GM21381 (cell line): ENCODE measurements around the gene MAML3.

Experiments used
- ATAC-seq: cut with Tn5 transposase; IDR thresholded peaks from one replicate; pipeline ENCODE4 v1.9.1; 2021; ENCODE audit warnings: mild to moderate bottlenecking, moderate library complexity; ENCODE audit not compliant: unreplicated experiment

MAML3 gene

GRCh38 chr4:139798456-139798855 is 355.5 kb downstream of the MAML3 start:
- no peak for ATAC-seq

GRCh38 chr4:139797287-139797686 is 356.7 kb downstream of the MAML3 start:
- ATAC-seq, result no peak

- no peak for ATAC-seq
These were observed 358.3 kb downstream of the MAML3 start for GRCh38 chr4:139795527-139796314.

GRCh38 chr4:139794158-139794954 is 359.6 kb downstream of the MAML3 start:
- no peak for ATAC-seq

GRCh38 chr4:139791681-139792080 is 362.3 kb downstream of the MAML3 start:
- ATAC-seq, result no peak

GRCh38 chr4:139790291-139790690 is 363.7 kb downstream of the MAML3 start:
- no peak for ATAC-seq

- ATAC-seq, result no peak
These were observed 364.8 kb downstream of the MAML3 start for GRCh38 chr4:139789096-139789654.

- no peak for ATAC-seq
These were observed 367.3 kb downstream of the MAML3 start for GRCh38 chr4:139786494-139787354.

- no peak for ATAC-seq
These were observed 368.6 kb downstream of the MAML3 start for GRCh38 chr4:139785356-139785755.

GRCh38 chr4:139783741-139784484 is 370.1 kb downstream of the MAML3 start:
- no peak for ATAC-seq

GRCh38 chr4:139782926-139783522 is 371.0 kb downstream of the MAML3 start:
- no peak for ATAC-seq

GRCh38 chr4:139781066-139781465 is 372.9 kb downstream of the MAML3 start:
- ATAC-seq, result no peak

- ATAC-seq, result no peak
These were observed 374.3 kb downstream of the MAML3 start for GRCh38 chr4:139779691-139780090.

- no peak for ATAC-seq
These were observed 376.2 kb downstream of the MAML3 start for GRCh38 chr4:139777757-139778156.

- ATAC-seq, result no peak
These were observed 377.7 kb downstream of the MAML3 start for GRCh38 chr4:139776235-139776634.

- no peak for ATAC-seq
These were observed 379.1 kb downstream of the MAML3 start for GRCh38 chr4:139774759-139775487.

- no peak for ATAC-seq
These were observed 380.2 kb downstream of the MAML3 start for GRCh38 chr4:139773560-139774318.

- no peak for ATAC-seq
These were observed 383.6 kb downstream of the MAML3 start for GRCh38 chr4:139770361-139770760.
